HCT116 (cell line): ENCODE measurements around the gene HOXA13.

Experiments
- EZH2 ChIP-seq: fragments of 200-600 bp; sonication (generic); IDR thresholded peaks from 2 replicates; pipeline ENCODE4 v1.6.1; 2017; ENCODE audit warnings: antibody characterized with exemption, mixed run types
- YY1 ChIP-seq: IDR thresholded peaks from 2 replicates; pipeline ENCODE4 v1.6.1; 2011; ENCODE audit warnings: low read length, low read depth, moderate library complexity, mild to moderate bottlenecking; ENCODE audit not compliant: insufficient replicate concordance; ENCODE audit errors: extremely low read depth
- TF ChIP-seq, protein P1 (sequence below), 3 experiments: fragments of 200-600 bp in 1 of 3; sonication (generic) in 1 of 3; IDR thresholded peaks in 2 of 3; conservative IDR thresholded peaks in 1 of 3; 2 replicates each; pipeline ENCODE4 v1.5.1; 2012 to 2017; ENCODE audit warnings: low read depth in 2 of 3, low read length in 2 of 3, antibody characterized with exemption in 1 of 3, borderline replicate concordance in 1 of 3, control low read depth in 1 of 3, mild to moderate bottlenecking in 1 of 3, mixed read lengths in 1 of 3, mixed run types in 1 of 3, moderate library complexity in 1 of 3; ENCODE audit not compliant: insufficient read depth in 1 of 3

GRCh38 chr7:27183682-27184336, 16.1 kb downstream of the HOXA13 start:
- TF ChIP-seq EZH2 (no peak), YY1 (no peak)
- TF ChIP-seq, protein P1, sequence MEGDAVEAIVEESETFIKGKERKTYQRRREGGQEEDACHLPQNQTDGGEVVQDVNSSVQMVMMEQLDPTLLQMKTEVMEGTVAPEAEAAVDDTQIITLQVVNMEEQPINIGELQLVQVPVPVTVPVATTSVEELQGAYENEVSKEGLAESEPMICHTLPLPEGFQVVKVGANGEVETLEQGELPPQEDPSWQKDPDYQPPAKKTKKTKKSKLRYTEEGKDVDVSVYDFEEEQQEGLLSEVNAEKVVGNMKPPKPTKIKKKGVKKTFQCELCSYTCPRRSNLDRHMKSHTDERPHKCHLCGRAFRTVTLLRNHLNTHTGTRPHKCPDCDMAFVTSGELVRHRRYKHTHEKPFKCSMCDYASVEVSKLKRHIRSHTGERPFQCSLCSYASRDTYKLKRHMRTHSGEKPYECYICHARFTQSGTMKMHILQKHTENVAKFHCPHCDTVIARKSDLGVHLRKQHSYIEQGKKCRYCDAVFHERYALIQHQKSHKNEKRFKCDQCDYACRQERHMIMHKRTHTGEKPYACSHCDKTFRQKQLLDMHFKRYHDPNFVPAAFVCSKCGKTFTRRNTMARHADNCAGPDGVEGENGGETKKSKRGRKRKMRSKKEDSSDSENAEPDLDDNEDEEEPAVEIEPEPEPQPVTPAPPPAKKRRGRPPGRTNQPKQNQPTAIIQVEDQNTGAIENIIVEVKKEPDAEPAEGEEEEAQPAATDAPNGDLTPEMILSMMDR (IDR thresholded peaks at IDR 0.05 in 2 of 3, conservative IDR thresholded peaks at IDR 0.05 in 1 of 3; ENCODE audit: borderline replicate concordance in 1 of 3, insufficient read depth in 1 of 3, low read depth in 2 of 3, low read length in 2 of 3): no peak
